T-cell (primary cell): Measurements from ENCODE around the gene JCAD. TPM values are rescaled to one million over a fixed set of nuclear protein-coding genes. Genes with fewer than 3 reads are reported as not detected.

Experiments
- ATAC-seq, 4 experiments: fragments of 200-7000 bp in 3 of 4; fragments of 150-1000 bp in 1 of 4; cut with Tn5 transposase; replicated peaks in 1 of 4; 1 replicate in 3 of 4; 2 replicates in 1 of 4; pipeline ENCODE4 v1.10.0; 2021; ENCODE audit warnings: moderate library complexity in 3 of 4, mild to moderate bottlenecking in 2 of 4, moderate number of reproducible peaks in 1 of 4
- CTCF ChIA-PET, 2 donors: fragments of 300-600 bp; sonication (Branson Sonifier 250); formaldehyde crosslinking; loops; one replicate each; lab custom pipeline; 2022; ENCODE audit warnings: antibody characterized with exemption in 2 of 2; lab: Charles Lee
- POLR2A ChIA-PET, 2 donors: fragments of 300-600 bp; sonication (Branson Sonifier 250); formaldehyde crosslinking; loops; one replicate each; lab custom pipeline; 2022; ENCODE audit warnings: antibody characterized with exemption in 2 of 2; lab: Charles Lee
- DNase-seq, 35 experiments: peaks; one replicate each; pipeline versions ENCODE4 v3.0.0 to v3.0.0-alpha.2; 2013 to 2023
- H3K27ac ChIP-seq: one replicate; pipeline ENCODE4 v1.5.1; 2013; ENCODE audit warnings: low read length
- H3K27me3 ChIP-seq, 2 experiments: replicated peaks in 1 of 2; 1 replicate in 1 of 2; 2 replicates in 1 of 2; pipeline versions ENCODE4 v1.6.1 to v1.7.0; 2013; ENCODE audit warnings: low read length in 1 of 2, mixed read lengths in 1 of 2; ENCODE audit not compliant: control insufficient read depth in 2 of 2, insufficient read depth in 2 of 2; ENCODE audit errors: extremely low read depth in 1 of 2
- H3K36me3 ChIP-seq, 2 donors: 1 replicate in 1 of 2; 2 replicates in 1 of 2; pipeline versions ENCODE4 v1.6.1 to v1.7.0; 2013; ENCODE audit warnings: low read length in 1 of 2; ENCODE audit not compliant: control insufficient read depth in 2 of 2, insufficient read depth in 1 of 2; ENCODE audit errors: extremely low read depth in 1 of 2
- H3K4me1 ChIP-seq, 2 experiments: 1 replicate in 1 of 2; 2 replicates in 1 of 2; pipeline versions ENCODE4 v1.6.1 to v1.7.0; 2013; ENCODE audit warnings: low read length in 2 of 2, mixed read lengths in 1 of 2; ENCODE audit not compliant: insufficient read depth in 2 of 2, control insufficient read depth in 1 of 2; ENCODE audit errors: extremely low read depth in 1 of 2
- H3K4me3 ChIP-seq, 2 donors: 1 replicate in 1 of 2; 2 replicates in 1 of 2; pipeline versions ENCODE4 v1.5.1 to v1.7.0; 2013; ENCODE audit warnings: mild to moderate bottlenecking in 2 of 2, low read length in 1 of 2, moderate library complexity in 1 of 2; ENCODE audit not compliant: control insufficient read depth in 1 of 2; ENCODE audit errors: extremely low read depth in 1 of 2
- H3K9me3 ChIP-seq: 2 replicates; pipeline ENCODE4 v1.7.0; 2013
- H3K27ac Mint-ChIP-seq, 2 donors: one replicate each; pipeline ENCODE4 v1.8.0; 2020 to 2021; ENCODE audit warnings: mild to moderate bottlenecking in 2 of 2, mixed read lengths in 2 of 2
- H3K27me3 Mint-ChIP-seq, 2 donors: one replicate each; pipeline ENCODE4 v1.8.0; 2021 to 2022; ENCODE audit warnings: mixed read lengths in 2 of 2
- H3K36me3 Mint-ChIP-seq: one replicate; pipeline ENCODE4 v1.8.0; 2021; ENCODE audit warnings: mixed read lengths
- H3K4me1 Mint-ChIP-seq, 3 donors: one replicate each; pipeline ENCODE4 v1.8.0; 2020 to 2022; ENCODE audit warnings: mixed read lengths in 3 of 3, mild to moderate bottlenecking in 1 of 3
- H3K4me3 Mint-ChIP-seq, 3 donors: one replicate each; pipeline ENCODE4 v1.8.0; 2020 to 2022; ENCODE audit warnings: mild to moderate bottlenecking in 3 of 3, mixed read lengths in 3 of 3, moderate library complexity in 3 of 3
- H3K9me3 Mint-ChIP-seq, 3 donors: one replicate each; pipeline ENCODE4 v1.8.0; 2020 to 2022; ENCODE audit warnings: mixed read lengths in 3 of 3
- WGBS: methylation state at CpG from one replicate; pipeline ENCODE4 v1.1.5; 2013; ENCODE audit warnings: missing lambda C conversion rate; ENCODE audit not compliant: insufficient coverage; 5-methylcytosine and 5-hydroxymethylcytosine counted together
- total RNA-seq, 35 experiments: library from RNA in 6 of 35; stranded (reverse) in 6 of 35; fragments of 120-200 nt in 1 of 35; gene quantifications; one replicate each; pipeline versions ENCODE4 v1.2.1 to v1.2.4 and lab custom pipeline; 2013 to 2026

The JCAD gene
- total RNA-seq, 5 donors from 2014 or later (not counting 1 experiment from before 2014, with no cell fraction given): 0.06 to 0.32 (median 0.10) TPM; not detected in 2

GRCh38 chr10:30088178-30088577, 28.8 kb upstream of the JCAD start:
- no peaks in the 10 kb centered on the region for H3K9me3 ChIP-seq
- ChIA-PET CTCF (no interaction called here), POLR2A (interaction anchor here in 1 of 2 donors (0.6 kb wide), 1 partner anchor 299 kb away, joined by 3 read pairs; no protein-coding TSS in a partner anchor)
- H3K27me3 Mint-ChIP-seq: peaks cover 15 to 18% of the 10 kb centered on the region in 2 donors
- no peak overlapping the region for H3K27ac ChIP-seq
- H3K36me3 ChIP-seq: no peaks in the 10 kb centered on the region
- peaks cover 0 to 6% of the 10 kb centered on the region in 2 experiments for H3K27me3 ChIP-seq
- H3K36me3 Mint-ChIP-seq: no peaks in the 10 kb centered on the region
- H3K4me3 ChIP-seq: no peak overlapping the region
- H3K9me3 Mint-ChIP-seq: no peaks in the 10 kb centered on the region
- no peaks in the 10 kb centered on the region for H3K4me1 ChIP-seq
- WGBS: no CpG with 5 or more reads among the region's 3 CpGs
- ATAC-seq (no peak), DNase-seq (no peak)
- no peaks in the 10 kb centered on the region for H3K4me1 Mint-ChIP-seq
- H3K4me3 Mint-ChIP-seq: no peak overlapping the region
- H3K27ac Mint-ChIP-seq: no peak overlapping the region

- CTCF ChIA-PET: interaction anchor here in 1 of 2 donors (0.5 kb wide), 1 partner anchor 24 kb away, joined by 3 read pairs; no protein-coding TSS in a partner anchor
These were observed 24.5 kb upstream of the JCAD start for GRCh38 chr10:30083934-30084333.

GRCh38 chr10:30081182-30081581, 21.8 kb upstream of the JCAD start:
- Histone ChIP-seq H3K27ac (no peak overlapping the region), H3K27me3 (peaks cover 0 to 8% of the 10 kb centered on the region in 2 experiments), H3K4me1 (no peaks in the 10 kb centered on the region), H3K9me3 (no peaks in the 10 kb centered on the region), H3K36me3 (no peaks in the 10 kb centered on the region), H3K4me3 (no peak overlapping the region)
- H3K4me1 Mint-ChIP-seq: no peaks in the 10 kb centered on the region
- H3K27me3 Mint-ChIP-seq: peaks cover 39 to 44% of the 10 kb centered on the region in 2 donors
- ATAC-seq (no peak), DNase-seq (no peak)
- H3K36me3 Mint-ChIP-seq: no peaks in the 10 kb centered on the region
- no peak overlapping the region for H3K4me3 Mint-ChIP-seq
- WGBS: 100% methylated on average over 3 of the region's 5 CpGs
- H3K27ac Mint-ChIP-seq: no peak overlapping the region
- ChIA-PET POLR2A (no interaction called here), CTCF (no interaction called here)
- H3K9me3 Mint-ChIP-seq: no peaks in the 10 kb centered on the region

More at GRCh38 chr10:30083934-30084333, 24.5 kb upstream of the JCAD start:
- H3K4me3 ChIP-seq: no peak overlapping the region
- Mint-ChIP-seq H3K27ac (no peak overlapping the region), H3K36me3 (no peaks in the 10 kb centered on the region), H3K4me3 (no peak overlapping the region), H3K27me3 (peaks cover 23 to 33% of the 10 kb centered on the region in 2 donors), H3K4me1 (no peaks in the 10 kb centered on the region), H3K9me3 (no peaks in the 10 kb centered on the region)
- DNase-seq: no peak
- peaks cover 0 to 3% of the 10 kb centered on the region in 2 experiments for H3K27me3 ChIP-seq
- WGBS: 20% methylated on average over 1 of the region's 1 CpG
- no peak overlapping the region for H3K27ac ChIP-seq
- H3K4me1 ChIP-seq: no peaks in the 10 kb centered on the region
- no peak for ATAC-seq
- POLR2A ChIA-PET: no interaction called here
- no peaks in the 10 kb centered on the region for H3K9me3 ChIP-seq
- no peaks in the 10 kb centered on the region for H3K36me3 ChIP-seq

GRCh38 chr10:30080161-30080560, 20.8 kb upstream of the JCAD start:
- CTCF ChIA-PET: no interaction called here
- peaks cover 0 to 10% of the 10 kb centered on the region in 2 experiments for H3K27me3 ChIP-seq
- H3K36me3 ChIP-seq: no peaks in the 10 kb centered on the region
- POLR2A ChIA-PET: no interaction called here
- H3K27me3 Mint-ChIP-seq: peaks cover 39 to 43% of the 10 kb centered on the region in 2 donors
- no peak for DNase-seq
- H3K27ac Mint-ChIP-seq: no peak overlapping the region
- H3K9me3 ChIP-seq: no peaks in the 10 kb centered on the region
- no peaks in the 10 kb centered on the region for H3K9me3 Mint-ChIP-seq
- no peaks in the 10 kb centered on the region for H3K4me1 ChIP-seq
- H3K27ac ChIP-seq: no peak overlapping the region
- ATAC-seq: no peak
- H3K36me3 Mint-ChIP-seq: no peaks in the 10 kb centered on the region
- 75% methylated on average over 1 of the region's 1 CpG for WGBS
- H3K4me3 ChIP-seq: no peak overlapping the region
- H3K4me1 Mint-ChIP-seq: no peaks in the 10 kb centered on the region
- no peak overlapping the region for H3K4me3 Mint-ChIP-seq

GRCh38 chr10:30079408-30079807, 20.0 kb upstream of the JCAD start:
- Histone ChIP-seq H3K4me3 (no peak overlapping the region), H3K4me1 (no peaks in the 10 kb centered on the region), H3K27ac (no peak overlapping the region), H3K27me3 (peaks cover 0 to 14% of the 10 kb centered on the region in 2 experiments), H3K9me3 (no peaks in the 10 kb centered on the region), H3K36me3 (no peaks in the 10 kb centered on the region)
- H3K27me3 Mint-ChIP-seq: peaks cover 39 to 44% of the 10 kb centered on the region in 2 donors
- CTCF ChIA-PET: no interaction called here
- DNase-seq: no peak
- no peak overlapping the region for H3K4me3 Mint-ChIP-seq
- H3K9me3 Mint-ChIP-seq: no peaks in the 10 kb centered on the region
- no peaks in the 10 kb centered on the region for H3K4me1 Mint-ChIP-seq
- no peak overlapping the region for H3K27ac Mint-ChIP-seq
- no peak for ATAC-seq
- POLR2A ChIA-PET: no interaction called here
- no peaks in the 10 kb centered on the region for H3K36me3 Mint-ChIP-seq
- no CpG with 5 or more reads among the region's 1 CpG for WGBS

- H3K27ac ChIP-seq: no peak overlapping the region
- H3K9me3 ChIP-seq: no peaks in the 10 kb centered on the region
- ChIA-PET POLR2A (no interaction called here), CTCF (no interaction called here)
- H3K4me3 ChIP-seq: no peak overlapping the region
- DNase-seq: no peak
- H3K27me3 Mint-ChIP-seq: peaks cover 30 to 39% of the 10 kb centered on the region in 2 donors
- no peaks in the 10 kb centered on the region for H3K4me1 ChIP-seq
- no peak overlapping the region for H3K27ac Mint-ChIP-seq
- no peak for ATAC-seq
- H3K9me3 Mint-ChIP-seq: no peaks in the 10 kb centered on the region
- no peak overlapping the region for H3K4me3 Mint-ChIP-seq
- H3K36me3 ChIP-seq: no peaks in the 10 kb centered on the region
- no CpG with 5 or more reads among the region's 6 CpGs for WGBS
- H3K4me1 Mint-ChIP-seq: no peaks in the 10 kb centered on the region
- no peaks in the 10 kb centered on the region for H3K36me3 Mint-ChIP-seq
- peaks cover 0 to 14% of the 10 kb centered on the region in 2 experiments for H3K27me3 ChIP-seq
These were observed 16.1 kb upstream of the JCAD start for GRCh38 chr10:30075481-30075880.

- H3K4me1 Mint-ChIP-seq: no peaks in the 10 kb centered on the region
- Histone ChIP-seq H3K36me3 (no peaks in the 10 kb centered on the region), H3K27ac (no peak overlapping the region), H3K4me1 (no peaks in the 10 kb centered on the region), H3K9me3 (no peaks in the 10 kb centered on the region), H3K4me3 (no peak overlapping the region), H3K27me3 (peaks cover 0 to 13% of the 10 kb centered on the region in 2 experiments)
- no peak overlapping the region for H3K27ac Mint-ChIP-seq
- H3K27me3 Mint-ChIP-seq: peaks cover 27 to 35% of the 10 kb centered on the region in 2 donors
- no peaks in the 10 kb centered on the region for H3K36me3 Mint-ChIP-seq
- CTCF ChIA-PET: no interaction called here
- DNase-seq (no peak), ATAC-seq (no peak)
- POLR2A ChIA-PET: no interaction called here
- no peaks in the 10 kb centered on the region for H3K9me3 Mint-ChIP-seq
- no peak overlapping the region for H3K4me3 Mint-ChIP-seq
These were observed 15.5 kb upstream of the JCAD start for GRCh38 chr10:30074933-30075332.
